HG03439 (cell line): ENCODE measurements around the gene USHBP1.

Experiments
- ATAC-seq: cut with Tn5 transposase; IDR thresholded peaks from one replicate; pipeline ENCODE4 v1.9.1; 2021; ENCODE audit warnings: mild to moderate bottlenecking, moderate library complexity; ENCODE audit not compliant: unreplicated experiment

The USHBP1 gene

DNA sequence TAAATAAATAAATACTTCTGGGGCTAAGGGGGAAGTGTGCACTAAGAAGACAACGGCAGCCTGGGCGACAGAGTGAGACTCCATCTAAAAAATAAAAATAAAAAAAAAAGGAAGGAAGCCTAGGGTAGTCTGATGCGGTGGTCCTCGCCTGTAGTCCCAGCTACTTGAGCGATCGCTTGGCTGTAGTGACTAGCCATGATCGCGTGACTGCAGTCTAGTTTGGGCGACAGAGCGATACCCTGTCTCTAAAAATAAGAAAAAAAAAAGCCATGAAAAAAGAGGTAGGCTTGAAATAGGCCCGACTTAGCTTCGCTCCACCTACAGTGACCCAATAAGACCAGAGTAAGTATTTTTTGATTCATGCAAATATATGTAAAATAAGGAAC, 2.0 kb upstream of the USHBP1 start:
- no peak for ATAC-seq

- no peak for ATAC-seq
Measured at GRCh38 chr19:17266026-17266425, 1.5 kb upstream of the USHBP1 start.

- ATAC-seq: no peak
Measured at GRCh38 chr19:17263712-17264640, 569 bp downstream of the USHBP1 start.

DNA sequence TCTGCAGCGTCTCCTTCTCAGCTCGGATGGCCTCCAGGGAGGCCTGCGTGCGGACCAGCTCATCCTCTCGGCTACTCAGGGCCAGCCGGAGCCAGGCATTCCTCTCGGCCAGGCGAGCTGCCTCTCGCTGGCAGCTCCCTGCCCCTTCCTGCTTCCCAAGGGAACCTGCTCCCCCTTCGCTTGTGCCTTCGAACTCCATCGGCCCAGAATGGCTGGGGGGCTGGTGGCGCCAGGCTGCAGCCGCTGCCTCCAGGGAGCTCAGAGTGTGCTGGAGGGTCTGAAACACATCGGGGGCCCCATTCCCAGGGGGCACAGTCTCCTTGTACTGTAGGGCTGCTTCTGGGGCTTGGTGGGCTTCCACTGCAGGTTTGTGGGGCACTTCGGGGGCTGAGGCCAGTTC, 2.0 kb downstream of the USHBP1 start:
- ATAC-seq: no peak

DNA sequence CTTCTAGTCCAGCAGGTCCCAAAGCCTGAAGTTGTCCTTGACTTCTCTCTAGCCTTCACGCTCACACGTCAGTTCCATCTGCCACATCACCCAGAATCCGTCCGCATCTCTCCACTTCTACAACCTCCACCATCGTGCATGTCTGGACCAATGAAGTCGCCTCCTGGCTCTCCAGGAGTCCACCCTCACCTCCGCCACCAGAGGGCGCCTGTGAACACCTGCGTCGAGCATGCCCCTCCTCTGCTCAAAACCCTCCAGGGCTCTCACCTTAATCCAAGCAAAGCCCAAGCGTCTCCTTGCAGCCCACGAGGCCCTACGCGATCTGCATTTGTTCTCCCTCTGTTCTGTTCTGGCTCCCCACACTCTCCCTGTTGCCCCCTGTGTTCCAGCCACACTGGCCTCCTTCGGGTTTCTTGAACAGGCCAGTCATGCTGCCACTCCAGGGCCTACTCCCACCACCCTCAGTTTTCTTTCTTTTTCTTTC, 3.7 kb downstream of the USHBP1 start:
- no peak for ATAC-seq

DNA sequence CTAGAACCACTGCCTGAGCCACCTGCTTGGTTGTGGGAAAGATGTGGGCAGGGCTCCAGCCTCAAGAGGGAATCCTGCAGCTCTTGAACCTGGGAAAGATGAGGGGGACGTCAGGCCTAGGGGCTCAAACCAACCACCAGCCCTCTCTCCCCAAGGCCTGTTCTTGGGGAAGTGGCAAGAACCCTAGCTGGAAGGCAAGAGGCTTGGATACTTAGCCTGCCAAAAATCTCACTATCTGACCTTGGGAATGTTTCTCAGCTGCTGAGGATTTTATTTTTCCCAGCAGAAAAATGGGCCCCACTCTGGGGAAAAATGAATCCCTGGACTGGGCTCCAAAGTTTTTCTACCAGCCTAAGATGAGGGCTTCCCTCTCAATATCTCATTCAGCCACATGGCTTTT, 4.6 kb downstream of the USHBP1 start:
- no peak for ATAC-seq

GRCh38 chr19:17259118-17259780, 5.3 kb downstream of the USHBP1 start:
- no peak for ATAC-seq

GRCh38 chr19:17256130-17256529, 8.4 kb downstream of the USHBP1 start:
- ATAC-seq: no peak

GRCh38 chr19:17255150-17255621, 9.4 kb downstream of the USHBP1 start:
- no peak for ATAC-seq

DNA sequence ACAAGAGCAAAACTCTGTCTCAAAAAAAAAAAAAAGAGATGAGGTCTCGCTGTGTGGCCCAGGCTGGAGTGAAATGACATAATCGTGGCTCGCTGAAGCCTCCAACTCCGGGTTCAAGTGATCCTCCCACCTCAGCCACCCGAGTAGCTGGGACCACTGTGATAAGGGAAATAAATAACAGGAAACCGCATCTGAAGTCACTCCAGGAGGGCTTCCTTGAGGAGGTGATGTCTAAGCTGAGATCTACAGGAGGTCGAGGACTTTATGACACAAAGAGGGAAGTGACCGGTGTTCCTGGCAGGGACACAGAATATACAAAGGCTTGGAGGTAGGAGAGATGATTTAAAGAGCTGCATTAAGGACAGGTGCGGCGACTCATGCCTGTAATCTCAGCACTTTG, 9.9 kb downstream of the USHBP1 start:
- no peak for ATAC-seq

DNA sequence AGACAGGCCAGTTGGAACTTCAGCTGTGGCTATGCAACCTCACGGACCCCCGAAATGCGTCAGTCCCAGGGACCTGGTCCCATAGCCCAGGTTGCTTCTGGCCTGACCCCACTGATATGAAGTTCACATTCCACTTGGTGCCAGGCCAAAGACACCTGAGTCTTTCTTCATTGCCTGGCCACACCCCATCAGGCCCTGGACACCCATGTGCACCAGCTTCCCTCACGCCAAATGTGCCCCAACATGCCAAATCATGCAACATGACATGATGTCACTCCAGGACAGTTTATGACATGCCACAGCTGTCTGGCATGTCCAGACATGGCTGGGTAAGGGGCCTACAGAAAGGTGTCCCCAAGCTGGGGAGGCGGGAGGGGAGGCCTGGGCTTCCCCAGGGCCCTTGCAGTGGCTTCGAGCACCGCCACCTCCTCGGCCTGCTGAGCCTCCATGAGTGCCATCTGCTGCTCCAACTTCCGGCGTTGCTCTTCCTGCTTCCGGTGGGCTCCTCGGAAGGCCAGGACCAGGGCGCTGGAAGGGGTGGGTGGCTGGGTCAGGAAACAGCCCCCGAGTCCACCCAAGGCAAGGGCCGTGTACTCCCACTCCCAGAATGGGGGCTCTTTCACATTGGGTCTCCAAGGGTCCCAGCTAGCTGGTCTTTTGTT, 14.5 kb downstream of the USHBP1 start:
- ATAC-seq: no peak

DNA sequence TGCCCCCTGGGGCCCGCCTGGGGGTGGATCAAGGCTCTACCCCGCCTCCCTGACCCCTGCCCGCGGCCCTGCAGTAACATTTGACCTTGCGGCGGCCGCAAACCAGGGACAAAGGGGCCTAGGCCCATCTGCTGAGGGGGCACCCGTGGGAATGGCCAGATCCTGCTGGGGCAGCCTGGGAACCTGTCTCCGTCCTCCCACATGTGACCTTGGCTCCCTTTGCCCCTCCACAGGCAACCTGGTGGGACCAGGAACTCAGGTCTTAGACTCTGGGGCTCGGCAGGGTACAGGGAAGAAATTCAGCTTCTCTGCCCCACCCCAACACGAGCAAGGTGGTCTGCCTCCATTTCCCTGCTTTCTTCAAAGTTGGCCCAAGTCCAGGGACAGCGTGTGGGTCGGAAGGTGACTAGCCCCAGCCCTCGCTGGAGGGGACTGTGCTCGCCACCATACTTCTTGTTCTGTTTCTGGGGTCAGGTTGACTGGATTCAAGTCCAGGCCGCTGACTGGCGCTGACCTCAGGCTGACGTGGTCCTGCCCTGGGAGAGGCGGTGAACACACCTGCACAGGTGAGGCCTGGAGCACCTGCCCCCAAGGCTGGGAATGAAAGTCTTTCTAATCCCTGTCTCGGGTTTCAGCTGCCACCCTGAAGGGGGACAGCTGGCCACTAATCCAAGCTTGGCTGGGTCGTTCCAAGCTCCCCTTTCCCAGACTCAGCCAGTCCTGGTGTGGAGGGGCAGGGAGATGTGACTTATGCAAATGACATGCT, 16.4 kb downstream of the USHBP1 start:
- ATAC-seq: no peak

GRCh38 chr19:17246681-17247425, 17.7 kb downstream of the USHBP1 start:
- ATAC-seq: no peak

DNA sequence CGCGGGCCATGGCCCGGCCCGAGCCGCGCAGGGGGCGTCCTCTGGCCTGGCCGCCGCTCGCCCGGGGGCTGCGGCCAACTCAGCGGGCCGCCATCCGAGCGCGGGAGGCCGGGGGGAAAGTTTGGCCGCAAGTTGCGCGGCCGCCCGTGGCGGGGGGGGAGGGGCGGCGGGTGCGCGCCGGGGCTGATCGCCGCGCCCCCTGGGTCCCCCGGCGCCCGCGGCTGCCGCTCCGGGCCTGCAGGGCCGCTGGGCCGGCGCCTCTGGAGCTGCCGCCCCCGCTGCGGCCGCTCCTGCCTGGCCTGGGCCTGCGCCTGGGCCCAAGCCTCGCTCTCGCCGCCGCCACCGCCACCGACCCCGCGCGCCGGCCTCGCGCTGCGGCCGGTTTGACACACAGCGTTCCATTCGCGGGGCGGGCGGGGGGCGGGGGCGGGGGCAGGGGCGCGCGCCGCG, 19.0 kb downstream of the USHBP1 start, which contains the start of gene NR2F6:
NR2F6 (minus strand) TSS at position 385 of the 450 bp plus-strand sequence. CDS start 699 bp downstream, outside the sequence.
- ATAC-seq: no peak

- no peak for ATAC-seq
Measured at GRCh38 chr19:17244618-17245534, 19.7 kb downstream of the USHBP1 start.

GRCh38 chr19:17243830-17244617, 20.5 kb downstream of the USHBP1 start:
- no peak for ATAC-seq

GRCh38 chr19:17243211-17243829, 21.2 kb downstream of the USHBP1 start:
- ATAC-seq: no peak
